GM12878 (cell line): Measurements from ENCODE around the gene PHOSPHO1. TPM values are rescaled to one million over a fixed set of nuclear protein-coding genes. Genes with fewer than 3 reads are reported as not detected.

Source experiments
- ATAC-seq: fragments of 200-7000 bp; cut with Tn5 transposase; 3 replicates; pipeline ENCODE4 v1.9.1; 2020; ENCODE audit warnings: mild to moderate bottlenecking, moderate library complexity
- BruUV-seq: library from RNA; stranded (reverse); fragments of 400-500 nt; replicated peaks from 2 replicates; lab custom pipeline; 2021; lab: Mats Ljungman, UMichigan
- CTCF ChIA-PET: fragments of 300-600 bp; sonication (Branson Sonifier 250); formaldehyde crosslinking; extraction: SDS; loops from one replicate; lab custom pipeline; 2021; ENCODE audit warnings: inconsistent platforms; lab: Yijun Ruan, JAX
- POLR2A ChIA-PET: fragments of 350-600 bp; formaldehyde crosslinking; extraction: SDS; loops from one replicate; lab custom pipeline; 2021; ENCODE audit warnings: inconsistent platforms; lab: Charles Lee
- RAD21 ChIA-PET: fragments of 300-600 bp; sonication (Branson Sonifier 250); formaldehyde crosslinking; loops from one replicate; lab custom pipeline; 2023; ENCODE audit warnings: antibody characterized with exemption; ENCODE audit not compliant: unreplicated experiment; lab: Charles Lee
- SMC1A ChIA-PET: fragments of 300-600 bp; sonication (Branson Sonifier 250); formaldehyde crosslinking; loops from one replicate; lab custom pipeline; 2023; ENCODE audit not compliant: unreplicated experiment, uncharacterized antibody; lab: Charles Lee
- DNase-seq: peaks from one replicate; pipeline ENCODE4 v3.0.0-alpha.2; 2011; ENCODE audit warnings: low read depth, low spot score
- FAIRE-seq: peaks from 3 replicates; lab custom pipeline; 2011; peaks lifted over from hg19 to GRCh38; lab: Jason Lieb, UNC
- H2AFZ ChIP-seq: 2 replicates; pipeline ENCODE4 v1.6.0; 2011; ENCODE audit warnings: low read depth, low read length, control low read depth; ENCODE audit not compliant: control insufficient read depth
- H3K27ac ChIP-seq: 2 replicates; pipeline ENCODE4 v1.5.1; 2011; ENCODE audit warnings: control low read depth; ENCODE audit not compliant: control insufficient read depth, insufficient read depth
- H3K27me3 ChIP-seq, 2 experiments: replicated peaks in 1 of 2; 2 replicates each; pipeline versions ENCODE4 v1.6.0 to v1.6.1; 2011; ENCODE audit warnings: low read length in 1 of 2; ENCODE audit not compliant: control insufficient read depth in 2 of 2, insufficient read depth in 2 of 2
- H3K36me3 ChIP-seq, 2 experiments: 2 replicates each; pipeline ENCODE4 v1.5.1; 2011; ENCODE audit warnings: low read length in 1 of 2; ENCODE audit not compliant: control insufficient read depth in 2 of 2, insufficient read depth in 2 of 2
- H3K4me1 ChIP-seq: 2 replicates; pipeline ENCODE4 v1.6.1; 2011; ENCODE audit warnings: mild to moderate bottlenecking, low read length, moderate library complexity, mixed read lengths; ENCODE audit not compliant: control insufficient read depth, insufficient read depth
- H3K4me2 ChIP-seq: 2 replicates; pipeline ENCODE4 v1.6.0; 2011; ENCODE audit warnings: control low read depth; ENCODE audit not compliant: control insufficient read depth, insufficient read depth
- H3K4me3 ChIP-seq: fragments of 200-600 bp; sonication (generic); 2 replicates; pipeline ENCODE4 v1.5.1; 2016
- H3K79me2 ChIP-seq: 2 replicates; pipeline ENCODE4 v1.6.0; 2011; ENCODE audit warnings: low read length; ENCODE audit not compliant: control insufficient read depth, insufficient read depth
- H3K9ac ChIP-seq: 2 replicates; pipeline ENCODE4 v1.8.0; 2011; ENCODE audit warnings: low read length, control low read depth, mixed read lengths; ENCODE audit not compliant: control insufficient read depth, insufficient read depth
- H3K9me3 ChIP-seq: replicated peaks from 3 replicates; pipeline ENCODE4 v1.5.1; 2011; ENCODE audit warnings: mild to moderate bottlenecking, low read length; ENCODE audit not compliant: control insufficient read depth, insufficient read depth
- H4K20me1 ChIP-seq: 2 replicates; pipeline ENCODE4 v1.6.0; 2011; ENCODE audit not compliant: control insufficient read depth, insufficient read depth
- BRCA1 ChIP-seq: IDR thresholded peaks from 2 replicates; pipeline ENCODE4 v1.6.1; 2011; ENCODE audit warnings: low read depth, low read length, improper control_type of control experiment
- CBX3 ChIP-seq: fragments of 200-600 bp; sonication (generic); IDR thresholded peaks from 2 replicates; pipeline ENCODE4 v1.6.1; 2016; ENCODE audit warnings: low read depth, borderline replicate concordance
- CHD4 ChIP-seq: fragments of 200-600 bp; sonication (generic); IDR thresholded peaks from 2 replicates; pipeline ENCODE4 v1.6.1; 2016; ENCODE audit warnings: mild to moderate bottlenecking
- HDAC2 ChIP-seq: fragments of 200-600 bp; sonication (generic); IDR thresholded peaks from 2 replicates; pipeline ENCODE4 v1.6.1; 2017
- NFYB ChIP-seq: IDR thresholded peaks from 2 replicates; pipeline ENCODE4 v1.6.1; 2011; ENCODE audit warnings: low read depth, mild to moderate bottlenecking, low read length, improper control_type of control experiment, moderate library complexity; ENCODE audit not compliant: insufficient read depth
- PAX5 ChIP-seq: IDR thresholded peaks from 2 replicates; pipeline ENCODE4 v1.6.1; 2011; ENCODE audit warnings: low read depth, low read length, borderline replicate concordance
- REST ChIP-seq: IDR thresholded peaks from 2 replicates; pipeline ENCODE4 v1.6.1; 2012; ENCODE audit warnings: mild to moderate bottlenecking, low read depth, low read length
- SIN3A ChIP-seq: IDR thresholded peaks from 2 replicates; pipeline ENCODE4 v1.6.1; 2012; ENCODE audit warnings: low read depth, low read length, improper control_type of control experiment
- SMARCA5 ChIP-seq: fragments of 450-650 bp; IDR thresholded peaks from 2 replicates; pipeline ENCODE4 v1.6.1; 2017; ENCODE audit warnings: mild to moderate bottlenecking
- ZBTB40 ChIP-seq: fragments of 450-650 bp; IDR thresholded peaks from 2 replicates; pipeline ENCODE4 v1.6.1; 2016; ENCODE audit warnings: mild to moderate bottlenecking, moderate library complexity, borderline replicate concordance
- WGBS: methylation state at CpG from one replicate; pipeline ENCODE4 v1.1.6; 2016; ENCODE audit warnings: low lambda C conversion rate; ENCODE audit not compliant: insufficient replicate concordance, insufficient coverage; ENCODE audit errors: missing lambda C conversion rate; 5-methylcytosine and 5-hydroxymethylcytosine counted together
- in situ Hi-C: fragments of 300-500 bp; cut with MboI; formaldehyde crosslinking; loops from 9 replicates; pipeline ENCODE4 v1.14.3; 2018; ENCODE audit warnings: mixed read lengths
- intact Hi-C: fragments of 100-400 bp; cut with micrococcal nuclease; formaldehyde crosslinking; loops from one replicate; pipeline ENCODE4 v1.14.2; 2022; ENCODE audit not compliant: unreplicated experiment
- polyA plus RNA-seq, 11 experiments: library from polyadenylated mRNA; depleted of rRNA in 4 of 11; unstranded in 6 of 11; stranded (reverse) in 5 of 11; fragments of >200 nt; fragmentation: Nextera tagmentation in 4 of 11; fragmentation: Illumina TruSeq in 1 of 11; extraction: Ambion mirVana in 4 of 11; extraction: Trizol in 1 of 11; gene quantifications; 1 replicate in 1 of 11; 2 replicates in 10 of 11; pipeline versions ENCODE4 v1.2.1 to v1.2.3, GENCODE V29; 2011 to 2016; ENCODE audit warnings: inconsistent platforms in 2 of 11, missing spikeins in 2 of 11, low read depth in 1 of 11
- total RNA-seq, 4 experiments: library from RNA; depleted of rRNA in 3 of 4; stranded (reverse); fragments of >200 nt in 3 of 4; fragmentation: Illumina TruSeq in 1 of 4; extraction: Trizol in 1 of 4; gene quantifications; 2 replicates each; pipeline versions ENCODE4 v1.2.1 to v1.2.3, GENCODE V29; 2013 to 2021
- TF ChIP-seq, protein P1 (sequence below): IDR thresholded peaks from 2 replicates; pipeline ENCODE4 v1.6.1; 2012; ENCODE audit warnings: low read length, inconsistent platforms

The PHOSPHO1 gene
- total and polyA plus RNA-seq, 10 of the 15 experiments (the other 5 are each of a cell fraction or from before 2014, with no cell fraction given), result 0.03 to 1.5 (median 0.16) TPM; not detected in 2

DNA sequence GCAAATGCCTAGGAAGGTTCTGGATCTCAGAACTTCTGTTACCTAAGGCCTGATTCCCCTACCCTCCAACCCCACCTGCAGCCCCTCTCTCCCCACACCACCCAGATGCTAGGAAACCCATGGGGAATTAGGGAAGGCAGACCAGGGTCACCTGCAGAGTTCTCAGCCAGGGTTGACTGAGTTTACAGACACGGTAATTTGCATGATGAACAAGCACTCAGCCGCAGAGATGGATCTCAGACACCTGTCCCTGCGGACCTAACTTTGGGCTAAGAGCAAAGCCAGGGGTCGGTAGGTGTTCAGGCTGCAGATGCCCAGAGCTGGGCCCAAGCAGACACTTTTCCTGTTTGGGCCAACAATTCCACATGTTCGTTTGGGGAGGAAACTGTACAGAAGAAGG, 17.2 kb downstream of the PHOSPHO1 start (continued):
- TF ChIP-seq REST (no peak), CHD4 (no peak)

DNA sequence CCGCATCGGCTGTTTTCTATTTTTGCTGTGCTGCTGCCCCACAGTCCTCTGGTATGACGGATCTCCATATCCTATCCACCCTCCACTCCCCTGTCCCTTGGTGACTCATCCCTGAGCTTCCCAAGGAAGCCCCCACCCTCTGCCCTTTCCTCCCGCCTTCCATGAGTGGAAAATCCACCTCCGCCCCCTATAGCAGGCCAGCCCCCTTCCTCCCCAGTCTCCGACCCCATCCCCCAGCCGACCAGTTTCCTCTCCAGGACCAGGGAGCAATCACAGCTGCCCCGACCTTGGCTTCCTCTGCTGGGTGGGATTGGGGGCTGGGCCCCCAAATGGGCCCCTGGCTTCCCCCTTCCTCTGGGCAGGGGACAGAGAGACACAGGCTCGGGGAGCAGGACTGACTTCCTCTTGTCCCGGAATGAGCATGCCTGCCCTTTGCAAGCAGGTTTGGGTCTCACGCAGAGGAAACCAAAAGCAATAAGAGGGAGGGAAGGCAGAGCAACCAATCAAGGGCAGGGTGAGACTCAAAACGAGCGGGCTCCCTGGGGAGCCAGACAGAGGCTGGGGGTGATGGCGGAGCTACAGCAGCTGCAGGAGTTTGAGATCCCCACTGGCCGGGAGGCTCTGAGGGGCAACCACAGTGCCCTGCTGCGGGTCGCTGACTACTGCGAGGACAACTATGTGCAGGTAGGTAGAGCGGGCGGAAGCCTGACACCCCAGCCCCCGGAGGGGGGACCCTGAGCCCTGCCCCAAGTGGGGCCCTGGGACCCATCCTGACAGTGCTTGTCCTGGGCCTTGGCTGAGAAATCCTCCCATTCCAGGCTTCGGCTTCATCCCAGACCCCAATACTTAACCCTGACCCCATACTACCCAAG, 20.2 kb downstream of the PHOSPHO1 start, which contains the start of the genes ABI3 and GNGT2:
TSS of gene ABI3 (plus strand) at position 550 of the 872 bp plus-strand sequence. CDS start at position 568, 18 bp downstream.
TSS of gene GNGT2 (minus strand) at position 417 of the 872 bp plus-strand sequence. CDS start 3,152 bp downstream, outside the sequence.
- peaks cover 65% of the 10 kb centered on the region for H3K79me2 ChIP-seq
- no peaks in the 10 kb centered on the region for H4K20me1 ChIP-seq
- TF ChIP-seq HDAC2 (no peak), PAX5 (peak; percentile 25; the same call in 1 of the 2 replicates), BRCA1 (no peak), CBX3 (no peak), SMARCA5 (peak; percentile 85; the same call in 1 of the 2 replicates), NFYB (peak; percentile 84), ZBTB40 (no peak), SIN3A (peak; percentile 69)
- TF ChIP-seq, protein P1, sequence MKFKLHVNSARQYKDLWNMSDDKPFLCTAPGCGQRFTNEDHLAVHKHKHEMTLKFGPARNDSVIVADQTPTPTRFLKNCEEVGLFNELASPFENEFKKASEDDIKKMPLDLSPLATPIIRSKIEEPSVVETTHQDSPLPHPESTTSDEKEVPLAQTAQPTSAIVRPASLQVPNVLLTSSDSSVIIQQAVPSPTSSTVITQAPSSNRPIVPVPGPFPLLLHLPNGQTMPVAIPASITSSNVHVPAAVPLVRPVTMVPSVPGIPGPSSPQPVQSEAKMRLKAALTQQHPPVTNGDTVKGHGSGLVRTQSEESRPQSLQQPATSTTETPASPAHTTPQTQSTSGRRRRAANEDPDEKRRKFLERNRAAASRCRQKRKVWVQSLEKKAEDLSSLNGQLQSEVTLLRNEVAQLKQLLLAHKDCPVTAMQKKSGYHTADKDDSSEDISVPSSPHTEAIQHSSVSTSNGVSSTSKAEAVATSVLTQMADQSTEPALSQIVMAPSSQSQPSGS, result no peak

More for the DNA sequence above, 20.2 kb downstream of the PHOSPHO1 start, which contains the start of the genes ABI3 and GNGT2:
- ChIA-PET CTCF (interaction anchor here (0.6 to 3.8 kb wide), 7 partner anchors 10 to 537 kb away, joined by 3 to 19 read pairs (median 8); no protein-coding TSS in a partner anchor), SMC1A (interaction anchor here (0.6 to 16.8 kb wide), 6 partner anchors 8 to 30 kb away, joined by 3 to 354 read pairs (median 4); no protein-coding TSS in a partner anchor), POLR2A (interaction anchor here (0.9 to 13.2 kb wide), 5 partner anchors 12 to 347 kb away, joined by 3 to 537 read pairs (median 10); no protein-coding TSS in a partner anchor), RAD21 (interaction anchor here (1.0 to 13.4 kb wide), 4 partner anchors 8 to 16 kb away, joined by 3 to 355 read pairs (median 28); no protein-coding TSS in a partner anchor)
- Histone ChIP-seq H3K36me3 (peaks cover 0 to 5% of the 10 kb centered on the region in 2 experiments; a peak in 1 of 4 replicates), H2AFZ (peak within 1 kb of the TSS; percentile 35), H3K9ac (peak within 1 kb of the TSS; percentile 98), H3K27ac (peak within 1 kb of the TSS; percentile 96), H3K9me3 (no peaks in the 10 kb centered on the region), H3K4me3 (peak within 1 kb of the TSS; percentile 98), H3K4me2 (peak within 1 kb of the TSS; percentile 94), H3K4me1 (peaks cover 29% of the 10 kb centered on the region), H3K27me3 (no peaks in the 10 kb centered on the region)
- BruUV-seq, result no TSS peak
- DNase-seq (peak; percentile 92), FAIRE-seq (peak; percentile 86), ATAC-seq (peak; percentile 90)
- in situ Hi-C loops (no loop called here), intact Hi-C loops (loop anchor here (1.0 kb wide), 1 partner anchor 16 kb away; no protein-coding TSS in a partner anchor)
- WGBS, result 0% methylated on average over 19 of the region's 22 CpGs
